SW 1271 (cell line): Measurements from ENCODE around the gene TC2N.
A peak's percentile ranks its signal among the peaks of the same experiment; 100 is the strongest.
"Not testable (repeated sequence)": the region's sequence is repeated elsewhere in the genome, so short reads cannot be mapped to it uniquely, and the experiment has no call there.

Experiments
- DNase-seq, 2 experiments: peaks; one replicate each; lab custom pipeline; 2025; lab: John Stamatoyannopoulos, UW

Gene TC2N

DNA sequence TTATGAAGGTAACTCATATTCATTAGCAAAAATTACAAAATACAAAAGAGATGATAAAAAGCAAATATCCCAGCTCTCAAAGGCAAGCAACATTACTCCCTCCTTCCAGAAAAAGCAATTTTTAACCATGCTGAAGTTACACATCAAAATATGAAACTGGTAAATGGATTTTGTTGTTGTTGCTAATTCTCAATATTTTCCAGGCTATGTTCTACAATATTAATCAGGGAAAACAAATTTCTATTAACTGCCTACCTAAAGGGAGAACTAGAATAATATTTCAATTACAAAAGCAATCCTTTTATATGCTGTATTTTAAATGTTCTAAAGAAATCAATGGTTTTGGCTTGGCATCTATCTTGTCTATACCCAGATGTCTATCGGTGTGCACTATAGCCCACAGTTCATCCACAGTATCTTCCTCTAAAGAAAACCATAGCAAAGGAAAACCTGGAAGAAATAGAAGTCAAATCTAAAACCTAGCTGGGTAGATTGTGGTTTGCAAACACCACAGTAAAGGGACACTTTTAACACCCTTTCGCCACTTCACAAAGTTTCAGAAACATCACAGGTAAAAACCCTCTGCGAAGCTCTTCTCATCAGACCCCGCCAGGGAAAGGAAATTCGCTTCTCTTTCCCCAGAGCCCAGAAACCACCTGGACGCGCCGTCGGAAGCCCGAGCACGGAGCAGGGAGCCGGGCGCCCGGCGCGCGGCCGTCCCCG lies 32.0 kb downstream of the TC2N start:
- no peak for DNase-seq

DNA sequence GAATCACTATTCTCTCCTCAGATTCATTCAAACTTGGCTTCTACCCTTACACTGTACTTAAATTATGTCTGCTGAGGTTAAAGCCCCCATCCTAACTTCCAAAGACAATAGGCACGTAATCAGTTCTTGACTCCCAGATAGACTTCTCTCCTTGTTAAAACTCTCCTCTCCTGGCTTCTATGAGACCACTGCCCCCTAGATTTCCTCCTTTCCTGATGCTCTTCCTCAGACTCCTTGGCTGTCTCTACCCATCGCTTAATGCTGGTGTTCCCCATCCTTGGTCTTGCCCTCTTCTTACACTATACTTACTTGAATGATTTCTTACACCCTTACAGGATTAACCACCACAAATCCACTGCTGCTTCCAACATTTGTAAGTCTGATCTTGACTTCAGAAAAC lies 32.8 kb downstream of the TC2N start:
- DNase-seq = no peak

DNA sequence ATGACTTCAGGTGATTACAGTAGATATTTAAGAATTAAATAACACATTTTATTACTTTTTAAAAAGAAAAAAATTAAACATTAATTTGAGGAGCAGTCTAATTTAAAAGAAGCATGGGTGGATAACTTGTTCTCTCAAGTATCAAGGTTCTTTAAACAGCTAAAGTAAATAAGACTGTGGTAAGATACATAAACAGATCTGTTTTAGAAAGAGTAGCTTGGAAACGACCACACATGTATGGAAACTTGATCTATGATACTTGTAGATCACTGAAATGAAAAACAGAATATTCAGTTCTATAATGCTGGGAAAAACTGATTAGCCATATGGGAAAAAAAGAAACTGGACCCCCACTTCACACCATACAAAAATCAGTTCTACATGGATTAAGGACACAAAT lies 36.0 kb downstream of the TC2N start:
- DNase-seq = no peak

DNA sequence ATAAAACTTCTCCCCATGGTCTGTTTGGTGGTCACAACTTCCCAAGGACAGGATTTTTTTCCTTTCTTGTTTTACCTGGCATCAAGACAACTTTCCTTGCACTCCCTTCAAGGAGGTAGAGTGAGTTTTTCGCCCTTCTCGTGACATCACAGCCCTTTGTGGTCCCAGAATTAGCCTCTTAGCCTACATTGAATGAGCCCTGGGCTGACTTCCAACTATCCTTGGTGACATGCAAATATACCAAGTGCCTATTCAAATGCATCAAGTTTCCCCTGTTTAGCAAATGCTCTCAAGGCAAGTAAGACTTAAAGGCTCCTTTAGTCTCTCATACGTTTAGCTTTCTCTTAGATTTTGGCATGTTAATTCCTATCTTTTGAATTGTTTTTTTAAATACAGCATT lies 36.6 kb downstream of the TC2N start:
- DNase-seq = no peak

DNA sequence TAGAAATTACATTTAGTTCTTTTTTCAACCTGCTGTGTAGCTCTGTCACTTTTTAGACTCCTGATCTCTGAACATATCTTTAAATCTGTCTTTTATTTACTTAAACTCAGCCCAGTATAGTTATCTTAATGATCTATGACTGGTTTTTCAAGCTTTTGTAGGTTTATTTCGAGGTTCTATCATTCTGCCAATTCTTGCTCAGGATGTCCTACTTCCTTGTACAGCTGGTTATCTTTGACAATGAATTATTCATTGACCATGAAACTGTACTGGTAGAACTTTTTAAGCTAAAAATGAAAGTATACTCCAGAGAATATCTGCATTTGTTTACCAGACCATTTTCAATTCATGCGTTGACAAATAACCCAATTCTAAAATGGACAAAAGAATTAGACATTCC lies 37.8 kb downstream of the TC2N start:
- no peak for DNase-seq

DNA sequence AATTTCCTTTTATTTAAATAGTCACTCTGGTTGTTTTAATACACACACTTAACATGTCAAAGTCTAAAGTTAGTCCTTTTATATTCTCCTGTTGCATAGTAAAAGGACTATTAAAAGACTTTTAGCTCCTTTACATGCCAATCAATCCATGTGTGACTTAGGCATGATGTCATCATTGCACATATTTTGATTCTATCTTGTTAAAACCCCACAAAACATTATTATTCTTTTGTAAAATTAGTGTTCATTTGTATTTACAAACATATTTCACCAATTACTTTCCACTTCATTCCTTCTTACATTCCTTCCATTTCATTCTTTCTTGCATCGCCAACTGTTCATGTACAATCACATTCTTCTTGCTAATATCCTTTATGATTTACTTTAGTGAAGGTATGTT lies 39.6 kb downstream of the TC2N start:
- no peak for DNase-seq

DNA sequence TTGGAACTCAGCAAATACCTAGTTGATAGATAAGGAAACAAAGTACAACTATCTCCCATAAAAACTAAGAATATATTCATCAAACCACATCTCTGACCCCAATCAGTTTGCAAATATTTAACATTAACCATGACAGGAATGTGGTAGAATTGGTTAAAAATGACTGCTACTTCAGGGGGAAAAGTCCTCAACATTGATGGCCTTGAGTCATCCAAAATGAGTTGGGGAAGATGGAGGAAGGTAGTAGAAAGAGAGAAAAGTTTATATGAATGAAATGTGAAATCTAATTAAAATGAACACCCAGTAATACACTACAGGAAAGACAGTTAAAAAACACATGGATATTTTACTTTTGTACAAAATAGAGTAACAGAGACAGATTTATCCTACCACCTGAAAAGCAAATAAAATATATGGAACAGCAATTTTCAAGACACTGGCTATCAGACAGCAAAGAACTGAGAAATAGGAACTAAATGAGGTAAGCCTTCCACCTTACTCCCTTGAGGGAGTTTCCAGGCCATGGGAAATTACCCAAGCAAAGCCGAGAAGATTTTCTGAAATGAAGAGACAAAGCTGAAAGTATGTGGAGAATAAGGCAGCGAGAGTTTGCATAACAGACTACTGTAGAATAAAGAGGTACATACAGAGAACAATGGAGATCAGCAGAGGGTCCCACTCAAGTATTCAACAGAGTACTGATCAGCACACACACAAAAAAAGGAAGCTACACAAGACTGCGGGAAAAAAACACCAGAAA lies 49.6 kb downstream of the TC2N start:
- DNase-seq = no peak

DNA sequence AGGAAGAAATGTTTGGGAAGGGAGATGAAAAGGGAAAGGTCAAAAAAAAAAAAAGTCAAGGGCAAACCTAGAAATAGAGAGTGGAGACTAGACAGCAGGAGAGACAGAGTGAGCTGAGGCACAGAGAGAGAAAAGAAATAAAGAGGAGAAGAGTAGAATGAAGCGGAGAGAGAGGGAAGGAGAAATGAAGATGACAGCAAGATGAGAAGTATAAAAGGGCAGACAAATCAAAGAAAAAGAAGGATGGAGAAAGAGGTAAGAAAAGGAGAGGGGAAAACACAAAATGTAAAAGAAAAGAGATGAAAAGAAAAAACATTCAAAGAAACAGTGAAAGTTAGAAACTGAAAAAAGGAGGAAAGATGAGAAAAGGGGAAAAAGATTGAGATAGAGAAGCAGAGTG lies 53.0 kb downstream of the TC2N start:
- no peak for DNase-seq

DNA sequence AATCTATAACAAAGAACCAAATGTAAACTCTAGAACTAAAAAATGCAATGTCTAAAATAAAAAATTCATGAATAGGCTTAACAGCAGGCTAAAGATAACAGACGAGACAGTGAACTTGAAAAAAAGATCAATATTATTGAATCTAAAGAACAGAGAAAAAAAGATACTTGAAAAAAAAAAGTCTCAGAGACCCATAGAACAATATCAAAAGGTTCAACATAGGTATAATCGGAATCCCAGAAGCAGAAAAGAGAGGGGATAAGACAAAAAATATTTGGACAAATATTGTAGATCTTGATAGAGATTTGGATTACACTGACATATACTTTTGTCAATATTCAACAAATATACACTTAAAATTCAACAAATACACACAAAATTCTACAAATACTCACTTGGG lies 56.6 kb downstream of the TC2N start:
- DNase-seq = no peak

DNA sequence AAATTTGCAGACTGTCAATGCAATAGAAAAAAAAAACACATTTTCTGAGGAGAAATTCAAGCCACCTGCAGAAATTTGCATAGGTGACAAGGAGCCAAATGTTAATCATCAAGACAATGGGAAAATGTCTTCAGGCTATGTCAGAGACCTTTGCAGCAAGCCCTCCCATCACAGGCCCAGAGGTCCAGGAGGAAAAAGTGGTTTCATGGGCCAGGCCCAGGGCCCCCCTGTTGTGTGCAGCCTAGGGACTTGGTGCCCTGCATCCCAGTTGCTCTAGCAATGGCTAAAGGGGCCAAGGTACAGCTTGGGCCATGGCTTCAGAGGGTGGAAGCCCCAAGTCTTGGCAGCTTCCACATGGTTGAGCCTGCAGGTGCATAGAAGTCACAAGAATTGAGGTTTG lies 60.6 kb downstream of the TC2N start:
- no peak for DNase-seq

DNA sequence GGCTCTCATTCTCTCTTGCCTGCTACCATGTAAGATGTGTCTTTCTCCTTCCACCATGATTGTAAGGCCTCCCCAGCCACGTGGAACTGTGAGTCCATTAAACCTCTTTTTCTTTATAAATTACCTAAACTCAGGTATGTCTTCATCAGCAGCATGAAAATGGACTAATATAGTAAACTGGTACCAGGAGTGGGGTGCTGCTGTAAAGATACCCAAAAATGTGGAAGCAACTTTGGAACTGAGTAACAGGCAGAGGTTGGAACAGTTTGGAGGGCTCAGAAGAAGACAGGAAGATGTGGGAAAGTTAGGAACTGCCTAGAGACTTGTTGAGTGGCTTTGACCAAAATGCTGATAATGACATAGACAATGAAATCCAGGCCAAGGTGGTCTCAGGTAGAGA lies 61.2 kb downstream of the TC2N start:
- DNase-seq = not testable (repeated sequence)

DNA sequence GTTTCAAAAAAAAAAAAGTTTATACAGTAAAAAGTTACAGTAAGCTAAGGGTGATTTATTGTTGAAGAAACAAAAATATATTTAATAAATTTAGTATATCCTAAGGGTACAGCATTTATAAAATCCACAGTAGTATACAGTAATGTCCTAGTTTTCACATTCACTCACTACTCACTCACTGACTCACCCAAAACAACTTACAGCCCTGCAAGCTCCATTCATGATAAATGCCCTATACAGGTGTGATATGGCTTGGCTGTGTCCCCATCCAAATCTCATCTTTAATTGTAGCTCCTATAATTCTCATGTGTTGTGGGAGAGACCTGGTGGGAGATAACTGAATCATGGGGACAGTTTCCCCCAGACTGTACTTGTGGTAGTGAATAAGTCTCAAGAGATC lies 61.7 kb downstream of the TC2N start:
- DNase-seq = no peak

DNA sequence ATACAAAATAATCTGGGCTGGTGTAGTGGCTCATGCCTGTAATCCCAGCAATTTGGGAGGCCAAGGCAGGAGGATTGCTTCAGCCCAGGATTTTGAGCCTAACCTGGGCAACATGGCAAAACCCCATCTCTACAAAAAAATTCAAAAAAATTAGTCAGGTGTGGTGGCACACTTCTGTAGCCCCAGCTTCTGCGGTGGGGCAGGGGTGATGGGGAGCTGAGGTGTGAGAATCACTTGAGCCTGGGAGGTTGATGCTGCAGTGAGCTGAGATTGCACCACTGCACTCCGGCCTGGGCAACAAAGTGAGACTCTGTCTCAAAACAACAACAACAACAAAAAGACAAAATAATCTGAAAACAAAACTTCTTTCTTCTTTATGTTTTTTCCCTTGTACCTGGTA lies 66.0 kb downstream of the TC2N start:
- DNase-seq = no peak

DNA sequence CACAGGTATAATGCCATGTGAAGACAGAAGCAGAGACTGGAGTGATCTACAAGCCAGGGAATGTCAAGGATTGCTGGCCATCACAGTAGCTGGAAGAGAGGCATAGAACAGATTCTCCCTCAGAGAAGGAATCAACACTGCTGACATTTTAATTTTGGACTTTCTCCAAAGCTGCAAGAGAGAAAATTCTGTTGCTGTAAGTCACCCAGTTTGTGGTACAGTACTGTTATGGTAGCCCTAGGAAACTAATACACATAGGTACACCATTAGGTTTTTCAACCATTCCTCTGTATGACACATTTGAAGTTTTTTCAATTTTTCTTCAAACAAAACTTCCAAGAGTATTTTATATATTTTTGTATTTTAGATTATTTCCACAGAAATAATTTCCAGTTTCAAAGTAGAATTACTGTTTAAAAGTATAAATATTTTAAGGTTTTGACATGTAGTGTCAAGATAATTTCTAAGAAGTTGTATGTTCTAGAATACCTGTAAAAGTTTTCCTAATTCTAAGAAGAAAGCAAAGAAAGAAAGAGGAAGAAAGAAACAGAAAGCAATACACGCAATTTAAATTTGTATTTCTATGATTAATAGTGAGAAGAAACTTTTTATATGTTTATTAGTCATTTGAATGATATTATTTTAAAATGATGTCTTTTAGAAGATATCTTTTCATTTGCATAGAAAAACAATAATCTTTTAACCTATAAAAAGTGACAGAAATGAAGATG lies 70.6 kb downstream of the TC2N start:
- no peak for DNase-seq

DNA sequence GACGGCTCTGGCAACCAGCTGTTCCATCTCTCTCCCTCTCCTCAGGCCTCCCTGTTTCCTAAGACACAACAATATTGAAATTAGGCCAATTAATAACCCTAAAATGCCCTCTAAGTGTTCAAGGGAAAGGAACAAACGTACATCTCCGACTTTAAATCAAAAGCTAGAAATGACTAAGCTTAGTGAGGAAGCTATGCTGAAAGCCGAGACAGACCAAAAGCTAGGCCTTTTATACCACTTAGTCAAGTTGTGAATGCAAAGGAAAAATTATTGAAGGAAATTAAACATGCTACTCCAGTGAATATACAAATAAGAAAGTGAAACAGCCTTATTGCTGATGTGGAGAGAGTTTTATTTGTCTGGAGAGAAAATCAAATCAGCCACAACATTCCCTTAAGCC lies 73.6 kb downstream of the TC2N start:
- no peak for DNase-seq

DNA sequence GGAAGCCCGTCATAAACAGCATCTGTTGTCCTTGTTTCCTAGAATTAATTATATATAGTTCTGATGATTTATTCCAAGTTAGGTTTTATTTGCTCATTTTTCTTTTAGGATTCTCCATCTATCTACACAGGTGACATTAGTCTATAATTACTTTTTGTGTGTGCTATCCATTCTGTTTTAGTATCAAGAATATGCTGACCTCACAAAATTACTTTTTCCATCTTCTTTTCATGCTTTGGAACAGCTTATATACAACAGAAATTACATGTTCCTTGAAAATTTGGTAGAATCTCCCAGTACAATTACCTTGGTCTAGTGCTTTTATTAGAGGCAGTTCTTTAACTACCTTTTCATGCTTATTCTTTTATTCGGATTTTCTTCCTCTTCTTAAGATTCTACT lies 81.1 kb downstream of the TC2N start:
- DNase-seq = no peak

DNA sequence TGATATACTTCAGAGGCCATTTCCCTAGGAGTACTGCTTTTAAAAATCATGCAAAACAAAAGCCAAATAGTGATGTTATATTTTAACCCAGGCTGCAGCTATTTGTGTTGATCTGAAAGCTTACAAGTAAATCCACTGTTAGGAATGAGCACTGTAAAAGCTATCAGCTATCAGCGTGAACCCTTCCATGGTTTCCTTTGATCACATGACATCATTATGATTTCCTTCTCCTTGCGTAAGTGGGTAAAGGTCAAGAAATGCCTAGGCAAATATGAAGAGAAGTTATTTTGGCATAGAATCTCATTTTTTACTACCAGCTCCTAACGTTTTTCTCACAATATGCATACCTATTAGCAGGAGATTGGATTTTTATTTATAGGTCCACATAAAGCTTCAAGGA lies 86.9 kb downstream of the TC2N start:
- DNase-seq = no peak

DNA sequence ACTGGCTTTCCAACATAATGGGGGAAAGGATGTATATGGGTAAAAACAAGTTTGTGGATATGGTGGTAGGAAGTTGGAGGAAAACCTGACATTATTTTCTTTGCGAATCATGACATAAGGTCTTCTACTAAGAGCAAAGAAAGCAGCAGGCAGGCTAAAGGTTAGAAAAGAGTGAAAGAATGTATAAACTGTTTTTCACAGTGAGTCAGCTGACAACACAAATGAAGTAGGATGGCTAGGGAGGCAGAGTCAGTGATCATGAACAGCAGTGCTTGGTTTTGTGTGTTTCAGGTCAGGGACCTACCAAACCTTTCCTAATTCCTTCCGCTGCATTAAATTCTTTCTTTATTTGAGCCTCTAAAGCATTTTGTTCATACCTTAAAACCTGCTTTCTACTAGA lies 89.1 kb downstream of the TC2N start:
- no peak for DNase-seq

DNA sequence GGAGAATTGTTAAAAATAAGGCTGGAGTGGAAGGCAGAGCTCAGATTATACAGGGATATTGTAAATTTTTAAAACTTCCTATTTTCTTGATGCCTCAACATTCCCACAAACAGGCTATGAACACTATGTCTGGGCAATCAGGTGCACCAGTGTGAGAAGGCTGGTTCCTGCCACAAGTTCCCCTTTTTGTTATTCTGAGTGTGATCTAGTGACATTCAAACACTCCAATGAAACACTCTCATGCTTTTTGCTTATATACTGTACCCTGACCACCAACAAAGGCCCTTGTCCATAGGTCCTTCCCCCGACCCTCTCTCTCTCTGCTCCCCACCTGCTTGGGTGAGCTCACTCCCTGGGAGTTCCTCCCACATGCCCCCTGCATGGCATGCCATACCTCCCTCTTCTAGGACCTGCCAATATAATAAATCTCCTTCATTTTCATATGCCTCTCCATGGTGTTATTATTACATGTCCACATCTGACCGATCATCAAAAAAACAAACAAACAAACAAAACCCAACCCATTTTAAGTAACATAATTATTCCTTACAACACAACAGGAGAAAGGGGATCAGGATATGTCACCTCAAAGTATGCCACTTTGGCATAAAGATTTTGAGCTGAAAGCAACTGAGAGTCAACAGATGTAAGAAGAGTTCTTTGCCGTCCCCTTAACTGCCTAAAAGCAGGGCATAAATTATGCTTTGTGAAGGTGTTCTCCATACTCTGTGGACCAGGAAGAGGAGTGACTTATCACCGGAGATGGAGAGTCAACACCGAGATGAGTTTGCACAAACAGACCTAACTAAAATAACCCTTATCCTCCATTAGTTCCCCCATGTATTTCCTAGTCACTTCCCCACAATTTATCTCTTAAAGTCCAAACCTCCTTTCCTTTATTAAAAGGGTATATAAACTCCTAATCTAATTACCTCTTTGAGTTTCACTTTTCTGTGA lies 92.9 kb downstream of the TC2N start:
- DNase-seq = no peak

DNA sequence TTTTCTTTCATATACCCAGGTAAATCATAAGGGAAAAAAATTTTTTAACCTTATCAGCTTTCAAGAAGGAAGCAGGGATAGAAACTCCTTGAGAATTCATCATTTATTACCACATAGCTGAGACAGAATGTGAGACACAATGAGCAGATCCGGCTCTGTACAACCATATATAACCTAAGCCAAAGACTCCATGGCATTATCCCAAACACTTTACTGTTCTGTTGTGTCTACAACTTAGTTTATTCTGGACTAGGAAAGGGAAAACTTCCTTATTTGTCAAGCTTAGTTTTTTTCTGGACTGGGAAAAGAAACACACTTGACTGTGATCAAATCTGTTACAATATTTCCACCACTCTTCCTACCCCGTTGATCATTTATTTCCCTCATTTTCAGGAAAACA lies 97.2 kb downstream of the TC2N start:
- no peak for DNase-seq

DNA sequence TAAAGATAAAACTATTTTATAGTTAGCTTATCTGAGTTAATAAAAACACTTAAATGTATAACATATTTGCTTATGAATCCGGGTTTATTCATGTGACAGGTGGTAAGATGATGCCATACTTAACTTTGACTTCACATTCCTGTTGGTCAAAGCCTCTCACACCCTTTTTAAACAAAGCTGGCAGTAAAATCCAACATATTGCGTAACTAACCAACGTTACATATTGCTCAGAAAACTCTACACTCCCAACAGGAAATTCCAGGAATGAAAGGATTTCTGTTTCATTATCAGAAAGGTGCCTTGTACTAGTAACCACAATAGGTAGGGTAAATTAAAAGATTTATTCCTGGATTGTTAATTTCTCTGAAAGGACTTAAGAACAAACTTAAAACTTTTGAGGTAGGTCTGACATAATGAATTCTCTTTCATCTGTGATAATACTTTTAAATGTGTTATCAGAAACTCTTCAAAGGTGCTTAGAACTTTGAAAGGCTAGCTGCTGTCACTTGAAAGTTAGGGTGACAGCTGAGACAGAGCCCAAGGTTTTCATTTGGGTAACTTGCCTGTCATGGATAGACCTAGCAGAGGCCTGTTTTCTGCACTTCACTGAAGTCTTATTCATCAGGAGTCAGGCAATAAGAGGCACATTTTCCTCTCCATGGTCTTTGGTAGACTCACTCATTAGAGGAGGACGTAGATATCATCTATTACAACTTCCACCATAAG lies 111.6 kb downstream of the TC2N start:
- DNase-seq = peak in 1 of 2 experiments; percentile 70
